Upper lobe of left lung (tissue), 4 donors: ENCODE measurements around the gene NHLRC4.

Experiments
- CTCF ChIP-seq, 6 experiments: fragments of 450-650 bp in 4 of 6; fragments of 200-600 bp in 2 of 6; sonication (generic) in 2 of 6; IDR thresholded peaks; one replicate each; pipeline ENCODE4 v1.5.1; 2016 to 2019; ENCODE audit warnings: antibody characterized with exemption in 6 of 6
- EP300 ChIP-seq, 4 donors: sonication (generic); formaldehyde crosslinking; IDR thresholded peaks; one replicate each; pipeline ENCODE4 v1.5.1; 2017; ENCODE audit warnings: antibody characterized with exemption in 4 of 4, control low read depth in 2 of 4
- POLR2A ChIP-seq, 4 donors: fragments of 450-650 bp; IDR thresholded peaks; one replicate each; pipeline ENCODE4 v1.5.1; 2016 to 2017; ENCODE audit warnings: antibody characterized with exemption in 4 of 4, mild to moderate bottlenecking in 2 of 4
- POLR2AphosphoS5 ChIP-seq, 2 donors: sonication (generic); formaldehyde crosslinking; IDR thresholded peaks; one replicate each; pipeline ENCODE4 v1.5.1; 2017; ENCODE audit warnings: antibody characterized with exemption in 2 of 2

- TF ChIP-seq CTCF (IDR thresholded peaks at IDR 0.05): peak in 5 of 6 experiments; percentile 38 to 89 (median 76)
- peak in 2 of 4 donors; percentile 71 to 92 for TF ChIP-seq POLR2A (IDR thresholded peaks at IDR 0.05)
- peak; percentile 41 to 61 for TF ChIP-seq POLR2AphosphoS5 (IDR thresholded peaks at IDR 0.05)
- TF ChIP-seq EP300 (IDR thresholded peaks at IDR 0.05): no peak
Measured at GRCh38 chr16:527015-527903, 39.5 kb upstream of the NHLRC4 start, which contains the start of gene CAPN15.
